NB4 (cell line): Measurements from ENCODE around the gene UGT1A3.

ENCODE experiments used
- DNase-seq: peaks from one replicate; pipeline ENCODE4 v3.0.0; 2010; ENCODE audit warnings: low read depth
- H3K4me3 ChIP-seq: one replicate; pipeline ENCODE4 v1.5.1; 2011; ENCODE audit warnings: mild to moderate bottlenecking, low read depth, low read length, moderate library complexity
- CTCF ChIP-seq: IDR thresholded peaks from one replicate; pipeline ENCODE4 v1.5.1; 2012; ENCODE audit warnings: low read depth, low read length
- MAX ChIP-seq: IDR thresholded peaks from 2 replicates; pipeline ENCODE4 v1.6.1; 2011; ENCODE audit warnings: low read depth, low read length
- MYC ChIP-seq: IDR thresholded peaks from 2 replicates; pipeline ENCODE4 v1.6.1; 2011; ENCODE audit warnings: low read depth, low read length
- POLR2A ChIP-seq: IDR thresholded peaks from 2 replicates; pipeline ENCODE4 v1.6.1; 2011; ENCODE audit warnings: mild to moderate bottlenecking; ENCODE audit not compliant: insufficient read length; ENCODE audit errors: extremely low read depth

Gene UGT1A3

GRCh38 chr2:233820774-233821105 lies 91.9 kb downstream of the UGT1A3 start:
- DNase-seq = no peak

GRCh38 chr2:233821196-233821595 lies 92.4 kb downstream of the UGT1A3 start:
- TF ChIP-seq POLR2A (no peak), MYC (no peak), MAX (no peak), CTCF (no peak)
- no peak overlapping the region for H3K4me3 ChIP-seq
- DNase-seq = no peak

More at GRCh38 chr2:233820774-233821105, 91.9 kb downstream of the UGT1A3 start:
- no peak overlapping the region for H3K4me3 ChIP-seq
- TF ChIP-seq CTCF = no peak
- TF ChIP-seq MAX = no peak
- no peak for TF ChIP-seq POLR2A
- no peak for TF ChIP-seq MYC

- no peak for DNase-seq
- H3K4me3 ChIP-seq = no peak overlapping the region
- TF ChIP-seq CTCF (no peak), MAX (no peak), MYC (no peak)
Measured at GRCh38 chr2:233821709-233822100, 92.9 kb downstream of the UGT1A3 start.

GRCh38 chr2:233822101-233822771 lies 93.4 kb downstream of the UGT1A3 start:
- TF ChIP-seq MAX (no peak), MYC (no peak), CTCF (no peak), POLR2A (no peak)
- no peak overlapping the region for H3K4me3 ChIP-seq
- DNase-seq = no peak
